Measurements from ENCODE around the gene VWA3B.

Gene VWA3B

GRCh38 chr2:98187194-98187593 is 100.2 kb downstream of the VWA3B start:
- no peak for TF ChIP-seq CTCF (IDR thresholded peaks at IDR 0.05; ENCODE audit: low read depth, low read length)
- H3K4me3 ChIP-seq (ENCODE audit: low read depth, low read length): no peak overlapping the region

GRCh38 chr2:98188351-98189046 is 101.5 kb downstream of the VWA3B start:
- H3K4me3 ChIP-seq (ENCODE audit: low read depth, low read length): no peak overlapping the region
- TF ChIP-seq CTCF (IDR thresholded peaks at IDR 0.05; ENCODE audit: low read depth, low read length): no peak

GRCh38 chr2:98191883-98192282 is 104.9 kb downstream of the VWA3B start:
- TF ChIP-seq CTCF (IDR thresholded peaks at IDR 0.05; ENCODE audit: low read depth, low read length): no peak
- no peak overlapping the region for H3K4me3 ChIP-seq (ENCODE audit: low read depth, low read length)

GRCh38 chr2:98201576-98201975 is 114.6 kb downstream of the VWA3B start:
- H3K4me3 ChIP-seq (ENCODE audit: low read depth, low read length): no peak overlapping the region
- TF ChIP-seq CTCF (IDR thresholded peaks at IDR 0.05; ENCODE audit: low read depth, low read length): no peak

GRCh38 chr2:98205889-98206288 is 118.9 kb downstream of the VWA3B start:
- no peak for TF ChIP-seq CTCF (IDR thresholded peaks at IDR 0.05; ENCODE audit: low read depth, low read length)
- no peak overlapping the region for H3K4me3 ChIP-seq (ENCODE audit: low read depth, low read length)

GRCh38 chr2:98212092-98213000 is 125.4 kb downstream of the VWA3B start:
- no peak overlapping the region for H3K4me3 ChIP-seq (ENCODE audit: low read depth, low read length)
- no peak for TF ChIP-seq CTCF (IDR thresholded peaks at IDR 0.05; ENCODE audit: low read depth, low read length)

GRCh38 chr2:98216616-98217015 is 129.6 kb downstream of the VWA3B start:
- no peak overlapping the region for H3K4me3 ChIP-seq (ENCODE audit: low read depth, low read length)
- TF ChIP-seq CTCF (IDR thresholded peaks at IDR 0.05; ENCODE audit: low read depth, low read length): no peak
